Measurements from ENCODE around the gene WAC. TPM values are rescaled to one million over a fixed set of nuclear protein-coding genes. Genes with fewer than 3 reads are reported as not detected.
"Not testable (repeated sequence)": the region's sequence is repeated elsewhere in the genome, so short reads cannot be mapped to it uniquely, and the experiment has no call there.

Gene WAC
- total RNA-seq, result 100 to 1,000 TPM; 127 to 132 TPM

DNA sequence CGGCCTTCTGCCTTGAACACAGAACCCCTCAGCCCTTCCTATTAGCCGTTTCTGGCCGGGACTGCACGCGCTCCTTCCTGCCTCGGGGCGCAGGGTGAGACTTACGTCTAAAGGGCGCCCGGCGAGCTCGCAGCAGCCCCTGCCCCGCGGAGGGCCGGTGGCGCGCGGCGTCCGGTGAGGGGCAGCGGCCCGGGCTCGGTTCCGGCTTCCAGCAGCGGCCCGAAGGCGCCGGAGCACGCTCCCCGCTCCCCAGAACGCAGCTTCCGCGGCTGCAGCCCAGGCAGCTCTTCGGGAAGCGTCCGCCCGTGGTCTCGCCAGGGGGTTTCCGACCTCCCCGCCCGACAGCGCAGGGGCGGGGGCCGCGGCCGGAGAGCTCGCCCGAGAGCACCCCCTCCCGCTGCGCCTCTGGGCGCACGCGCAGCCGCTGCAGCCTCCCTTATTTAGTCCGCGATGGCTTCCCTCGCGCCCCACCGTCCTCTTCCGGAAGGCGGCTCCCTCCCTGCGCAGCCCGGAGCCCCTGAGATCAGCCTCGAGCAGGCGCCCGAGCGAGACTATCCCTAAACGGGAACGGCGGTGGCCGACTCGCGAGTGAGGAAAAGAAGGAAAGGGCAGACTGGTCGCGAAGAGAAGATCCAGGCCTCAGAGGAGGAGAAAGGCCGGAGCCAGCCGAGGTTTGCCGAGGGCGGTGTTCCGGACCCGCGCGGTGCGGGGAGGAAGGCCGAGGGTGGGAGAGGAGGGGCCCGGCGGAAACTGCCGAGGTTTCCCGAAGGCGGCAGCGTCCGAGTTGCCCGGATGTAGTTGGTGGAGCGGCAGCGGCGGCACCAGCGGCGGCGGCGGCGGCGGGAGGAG is at the start of gene WAC:
Gene WAC, plus strand, starts transcription at position 782 of the 849 bp plus-strand sequence. CDS start 462 bp downstream, outside the sequence.
- ChIA-PET POLR2A (interaction anchor here (0.6 to 1.1 kb wide), 4 partner anchors 12 to 67 kb away, joined by 3 to 13 read pairs (median 4); no protein-coding TSS in a partner anchor), CTCF (no interaction called here)

GRCh38 chr10:28489206-28489605 is 43.7 kb upstream of the WAC start:
- ChIA-PET CTCF (interaction anchor here (0.6 kb wide), 1 partner anchor 148 kb away, joined by 3 read pairs; no protein-coding TSS in a partner anchor), POLR2A (no interaction called here)

GRCh38 chr10:28490256-28490865 is 42.6 kb upstream of the WAC start:
- POLR2A ChIA-PET, CTCF ChIA-PET: not testable (repeated sequence)

- ChIA-PET CTCF (interaction anchor here (1.0 kb wide), 1 partner anchor 11 kb away, joined by 3 read pairs; no protein-coding TSS in a partner anchor), POLR2A (no interaction called here)
Observed at GRCh38 chr10:28492116-28492920, 40.6 kb upstream of the WAC start.

GRCh38 chr10:28494420-28494819 is 38.5 kb upstream of the WAC start:
- POLR2A ChIA-PET, result no interaction called here

DNA sequence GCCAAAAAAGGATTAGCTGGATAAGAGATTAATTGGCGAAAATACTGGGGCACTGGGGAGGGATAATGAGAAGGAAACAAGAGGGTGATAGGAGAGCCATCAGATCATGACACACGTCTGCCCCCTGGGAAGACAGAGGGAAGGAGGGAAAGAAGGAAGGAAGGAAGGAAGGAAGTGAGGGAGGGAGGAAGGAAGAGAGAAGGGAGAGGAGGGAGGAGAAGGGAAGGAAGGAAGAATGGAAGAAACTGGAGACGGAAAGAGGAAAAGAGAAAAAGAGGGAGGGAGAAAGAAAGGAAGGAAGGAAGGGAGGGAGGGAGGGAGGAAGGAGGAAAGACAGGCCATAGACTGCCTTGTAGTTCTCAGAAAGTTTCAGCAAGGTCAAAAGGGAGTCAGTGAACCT is 37.8 kb upstream of the WAC start:
- POLR2A ChIA-PET, result no interaction called here
- CTCF ChIA-PET, result no interaction called here

More at GRCh38 chr10:28494420-28494819, 38.5 kb upstream of the WAC start:
- CTCF ChIA-PET, result no interaction called here

DNA sequence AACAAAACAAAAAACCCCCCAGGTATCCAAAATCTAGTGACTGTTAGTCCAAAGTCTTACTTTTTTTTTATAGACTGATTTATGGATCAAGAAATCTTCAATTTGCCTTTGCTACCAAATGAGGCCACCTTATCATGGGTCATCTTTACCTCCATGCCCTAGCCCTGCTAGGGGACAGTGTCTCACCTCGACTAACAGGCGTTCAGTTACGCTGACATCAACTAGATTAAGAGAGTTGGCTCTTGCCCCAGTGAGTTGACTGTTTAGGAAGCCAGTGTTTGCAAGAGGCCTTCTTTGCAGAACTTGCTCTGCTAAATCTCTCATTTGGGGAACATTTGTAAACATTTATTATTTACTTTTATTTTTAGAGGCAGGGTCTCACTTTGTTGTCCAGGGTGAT is 36.9 kb upstream of the WAC start:
- POLR2A ChIA-PET, result no interaction called here
- CTCF ChIA-PET, result no interaction called here

GRCh38 chr10:28496481-28496961 is 36.4 kb upstream of the WAC start:
- CTCF ChIA-PET, result no interaction called here

DNA sequence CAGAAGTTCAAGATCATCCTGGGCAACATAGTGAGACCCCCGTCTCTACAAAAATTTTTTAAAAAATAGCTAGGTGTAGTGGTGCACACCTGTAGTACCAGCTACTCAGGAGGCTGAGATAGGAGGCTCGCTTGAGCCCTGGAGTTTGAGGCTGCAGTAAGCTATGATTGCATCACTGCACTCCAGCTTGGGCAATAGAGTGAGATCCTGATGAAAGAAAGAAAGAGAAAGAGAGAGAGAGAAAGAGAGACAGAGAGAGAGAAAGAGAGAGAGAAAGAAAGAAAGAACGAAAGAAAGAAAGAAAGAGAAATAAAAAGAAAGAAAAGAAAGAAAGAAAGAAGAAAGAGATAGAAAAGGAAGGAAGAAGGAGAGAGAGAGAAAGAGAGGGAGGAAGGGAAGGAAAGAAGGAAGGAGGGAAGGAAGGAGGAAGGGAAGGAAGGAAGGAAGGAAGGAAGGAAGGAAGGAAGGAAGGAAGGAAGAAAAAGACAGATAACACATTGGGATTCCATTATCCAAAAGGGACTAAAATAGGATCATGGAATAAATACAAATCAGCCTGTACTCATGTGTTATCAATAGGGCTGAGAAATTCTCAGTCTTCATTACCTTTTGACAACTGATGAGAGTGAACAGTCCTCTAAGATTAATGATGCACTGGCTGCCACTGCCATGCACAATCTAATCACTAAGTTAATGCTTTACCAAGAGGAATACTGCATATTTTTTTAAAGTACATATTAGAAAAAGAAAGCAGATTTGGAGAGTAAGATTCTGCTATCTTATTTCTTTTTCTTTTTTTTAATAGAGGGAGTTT is 35.4 kb upstream of the WAC start:
- POLR2A ChIA-PET, result no interaction called here
- CTCF ChIA-PET, result no interaction called here

More at GRCh38 chr10:28496481-28496961, 36.4 kb upstream of the WAC start:
- POLR2A ChIA-PET, result no interaction called here

DNA sequence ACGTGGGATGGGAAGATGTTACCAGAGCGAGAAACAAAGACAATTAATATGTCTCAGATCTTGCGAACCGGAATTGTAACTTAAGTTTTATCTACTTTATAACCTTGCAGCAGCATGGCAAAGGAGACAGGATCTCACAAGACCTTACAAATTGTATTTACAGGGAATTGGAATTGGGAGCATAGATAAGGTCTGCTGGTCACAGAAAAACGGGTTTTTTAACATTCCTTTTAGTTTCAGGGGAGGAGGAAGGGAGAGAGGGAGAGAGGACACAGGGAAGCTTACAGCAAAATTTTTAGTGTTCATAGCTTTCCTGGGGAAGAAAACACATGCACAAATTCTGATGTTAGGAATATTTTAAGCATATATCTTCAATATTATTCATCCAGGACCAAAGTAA is 32.7 kb upstream of the WAC start:
- CTCF ChIA-PET, POLR2A ChIA-PET: not testable (repeated sequence)

DNA sequence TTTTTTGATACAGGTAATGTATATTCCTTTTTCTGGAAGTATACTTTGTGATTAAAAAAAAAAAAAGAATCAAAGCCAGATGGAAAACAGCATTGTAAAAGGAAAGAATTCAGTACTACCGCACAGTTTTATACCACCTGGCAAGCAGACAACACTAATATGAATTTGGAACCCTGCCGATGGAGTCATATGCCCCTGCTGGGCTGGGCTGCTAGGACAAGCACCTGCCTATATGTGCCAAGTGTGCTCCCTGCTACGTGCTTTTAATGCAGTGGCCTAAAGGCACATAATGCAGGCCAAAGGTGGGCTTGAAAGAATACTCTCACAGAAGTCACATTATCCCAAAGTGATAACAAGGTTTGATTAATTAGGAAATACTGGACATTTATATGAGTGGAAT is 29.8 kb upstream of the WAC start:
- CTCF ChIA-PET, result no interaction called here
- POLR2A ChIA-PET, result interaction anchor here (1.5 kb wide), 1 partner anchor 29 kb away, joined by 4 read pairs; the partner anchor contains the start of gene WAC

DNA sequence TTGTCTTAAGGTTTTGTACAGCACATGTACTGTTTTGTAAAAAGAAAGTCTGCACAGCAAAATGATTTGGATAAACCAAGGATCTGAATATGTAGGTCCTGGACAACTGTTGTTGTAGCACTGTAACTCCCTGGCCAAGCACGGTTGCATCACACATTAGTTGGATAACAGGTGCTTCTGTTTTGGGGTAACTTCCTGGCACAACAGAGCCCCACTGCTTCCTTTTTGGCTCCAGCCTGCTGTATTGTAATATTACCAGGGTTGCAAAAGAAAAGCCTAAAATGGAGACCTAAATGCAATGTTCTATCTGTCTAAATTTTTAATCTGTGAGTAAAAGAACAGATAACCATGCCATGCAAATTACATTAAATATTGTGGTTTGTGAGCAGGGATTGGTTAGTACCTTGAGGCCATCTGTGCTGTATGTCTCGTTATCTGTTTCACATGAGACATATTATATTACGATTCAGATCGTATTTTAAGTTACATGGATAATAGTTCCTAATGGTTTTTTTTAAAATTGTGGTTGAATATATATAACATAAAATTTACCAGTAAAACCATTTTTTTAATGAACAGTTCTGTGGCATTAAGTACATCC is 27.5 kb upstream of the WAC start:
- POLR2A ChIA-PET, result no interaction called here

GRCh38 chr10:28508304-28508925 is 24.5 kb upstream of the WAC start:
- CTCF ChIA-PET, result no interaction called here

More for the DNA sequence above, 27.5 kb upstream of the WAC start:
- CTCF ChIA-PET, result no interaction called here

DNA sequence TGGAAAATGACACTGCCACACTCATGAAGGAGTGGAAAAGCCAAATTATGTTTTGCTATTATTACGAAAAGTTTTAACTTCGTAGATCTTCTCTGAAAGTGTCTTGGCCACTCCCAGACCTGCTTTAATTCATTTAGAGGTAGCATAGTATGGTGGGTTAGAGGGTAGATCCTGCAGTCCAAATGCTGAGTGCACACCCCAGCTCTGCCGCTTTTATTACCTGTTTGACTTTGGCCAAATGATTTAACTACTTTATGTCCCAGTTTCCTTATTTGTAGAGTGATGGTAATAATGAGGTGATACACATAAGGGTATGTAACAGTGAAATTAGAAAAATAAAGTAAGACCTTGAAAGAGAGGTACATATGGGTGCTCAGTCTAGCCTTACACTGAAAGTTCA is 23.6 kb upstream of the WAC start:
- ChIA-PET POLR2A (no interaction called here), CTCF (no interaction called here)

More at GRCh38 chr10:28508304-28508925, 24.5 kb upstream of the WAC start:
- POLR2A ChIA-PET, result no interaction called here

DNA sequence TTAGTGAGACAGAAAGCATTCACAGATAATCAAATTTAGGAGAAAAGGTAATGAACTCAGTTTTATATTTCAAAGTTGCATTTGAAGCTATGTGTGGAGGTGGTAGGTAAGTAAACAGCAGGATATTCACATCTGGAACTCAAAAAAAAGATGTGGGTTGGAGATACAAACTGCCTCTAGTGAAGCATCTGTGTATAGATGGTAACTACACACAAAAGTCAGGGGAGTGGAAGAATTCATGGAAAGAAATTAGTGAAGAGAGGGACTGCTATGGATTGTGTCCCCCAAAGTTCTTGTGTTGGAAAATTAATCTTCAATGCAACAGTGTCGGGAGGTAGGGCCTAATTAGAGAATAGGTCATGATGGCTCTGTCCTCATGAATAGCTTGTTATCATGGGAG is 18.3 kb upstream of the WAC start:
- CTCF ChIA-PET, result no interaction called here

GRCh38 chr10:28520346-28520745 is 12.6 kb upstream of the WAC start:
- ChIA-PET POLR2A (no interaction called here), CTCF (no interaction called here)

More for the DNA sequence above, 18.3 kb upstream of the WAC start:
- POLR2A ChIA-PET, result no interaction called here

- POLR2A ChIA-PET, CTCF ChIA-PET: not testable (repeated sequence)
Observed at GRCh38 chr10:28520828-28521227, 12.1 kb upstream of the WAC start.

DNA sequence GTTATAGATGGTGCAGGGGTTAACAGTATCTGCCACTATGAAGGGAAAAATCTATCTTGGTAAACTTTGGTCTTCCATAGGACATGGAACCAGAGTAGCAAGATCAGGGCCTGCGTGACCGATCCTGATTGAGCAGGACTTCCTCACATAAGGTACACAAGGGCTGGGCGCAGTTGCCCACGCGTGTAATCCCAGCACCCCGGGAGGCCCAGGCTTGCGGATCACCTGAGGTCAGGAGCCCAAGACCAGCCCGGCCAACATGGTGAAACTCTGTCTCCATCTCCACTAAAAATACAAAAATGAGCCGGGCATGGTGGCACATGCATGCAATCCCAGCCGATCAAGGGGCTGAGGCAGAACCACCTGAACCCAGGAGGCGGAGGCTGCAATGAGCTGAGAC is 11.0 kb upstream of the WAC start:
- POLR2A ChIA-PET, CTCF ChIA-PET: not testable (repeated sequence)
